OCI-M2 (cell line): ENCODE data around the gene TSPAN15.

Experiments
- DNase-seq: peaks from one replicate; lab custom pipeline; 2025; ENCODE audit not compliant: unreplicated experiment; lab: John Stamatoyannopoulos, UW

The TSPAN15 gene

GRCh38 chr10:69416695-69417094, 34.6 kb upstream of the TSPAN15 start, which contains the start of gene TACR2:
Gene TACR2 (minus strand): TSS chr10:69416918. CDS start chr10:69416323, 595 bp downstream.
- DNase-seq = no peak

- DNase-seq = no peak
Measured at GRCh38 chr10:69417542-69417941, 33.7 kb upstream of the TSPAN15 start.

DNA sequence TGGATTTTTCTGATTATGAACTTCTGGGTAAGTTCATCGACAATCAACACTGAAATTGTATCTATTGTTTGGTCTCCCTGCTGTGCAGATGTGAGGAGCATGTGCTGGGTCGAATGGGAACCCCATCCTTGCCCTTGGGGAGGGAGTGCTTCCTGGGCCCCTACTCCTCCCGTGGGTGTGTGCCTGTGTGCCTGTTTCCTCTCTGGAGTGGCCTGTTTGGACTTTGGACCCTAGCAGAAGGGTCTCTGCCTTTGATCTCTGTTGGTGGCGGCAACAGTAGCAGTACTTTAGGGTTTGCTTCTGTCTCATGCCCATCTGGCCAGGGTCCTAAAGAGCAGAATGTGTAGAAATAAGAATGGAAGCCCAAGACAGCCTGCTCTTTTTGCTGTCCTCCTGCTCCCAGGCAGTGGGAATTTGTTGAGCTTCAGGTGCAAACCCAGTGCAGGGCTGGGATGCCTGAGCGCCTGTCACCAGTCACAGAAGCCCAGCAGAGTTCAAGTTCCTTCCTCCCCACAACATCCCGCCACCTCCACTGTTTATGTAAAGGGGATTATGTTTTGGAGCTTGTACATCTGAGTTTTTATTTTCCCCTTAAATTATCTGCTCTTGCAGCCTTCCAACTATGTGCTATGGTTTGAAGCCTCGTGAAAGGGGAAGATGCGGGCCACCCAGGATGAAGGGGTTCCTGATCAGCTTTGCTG, 33.1 kb upstream of the TSPAN15 start:
- no peak for DNase-seq

DNA sequence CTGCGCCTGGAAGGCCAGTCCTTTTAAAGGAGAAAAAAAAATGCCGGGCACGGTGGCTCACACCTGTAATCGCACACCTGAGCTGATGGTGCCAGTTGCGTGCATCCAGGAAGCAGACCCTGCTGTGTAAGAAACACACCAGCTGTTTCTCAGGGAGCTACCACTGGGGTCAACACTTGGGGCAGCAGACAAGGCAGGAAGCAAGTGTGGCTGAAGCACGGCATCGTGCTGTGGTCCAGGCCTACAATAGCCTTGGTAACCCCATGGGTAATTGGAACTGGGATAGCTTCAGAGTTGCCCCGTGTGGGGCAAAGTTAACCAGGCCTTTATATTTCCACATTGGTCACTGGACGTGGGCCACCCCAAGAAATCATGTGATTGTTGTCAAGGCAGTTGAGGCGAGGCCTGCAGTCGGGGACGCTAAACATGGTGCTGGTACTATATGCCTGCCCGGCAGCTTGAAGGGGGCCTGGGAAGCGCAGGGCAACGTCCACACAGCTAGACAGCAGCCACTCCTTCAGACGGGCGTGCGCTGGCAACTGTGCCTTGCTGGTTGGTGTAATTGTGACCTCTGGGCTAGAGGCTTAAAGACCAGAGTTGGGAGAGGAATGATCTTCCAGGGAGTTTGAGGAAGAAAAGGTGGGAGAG, 32.0 kb upstream of the TSPAN15 start:
- no peak for DNase-seq

GRCh38 chr10:69419744-69420126, 31.5 kb upstream of the TSPAN15 start:
- DNase-seq = no peak

DNA sequence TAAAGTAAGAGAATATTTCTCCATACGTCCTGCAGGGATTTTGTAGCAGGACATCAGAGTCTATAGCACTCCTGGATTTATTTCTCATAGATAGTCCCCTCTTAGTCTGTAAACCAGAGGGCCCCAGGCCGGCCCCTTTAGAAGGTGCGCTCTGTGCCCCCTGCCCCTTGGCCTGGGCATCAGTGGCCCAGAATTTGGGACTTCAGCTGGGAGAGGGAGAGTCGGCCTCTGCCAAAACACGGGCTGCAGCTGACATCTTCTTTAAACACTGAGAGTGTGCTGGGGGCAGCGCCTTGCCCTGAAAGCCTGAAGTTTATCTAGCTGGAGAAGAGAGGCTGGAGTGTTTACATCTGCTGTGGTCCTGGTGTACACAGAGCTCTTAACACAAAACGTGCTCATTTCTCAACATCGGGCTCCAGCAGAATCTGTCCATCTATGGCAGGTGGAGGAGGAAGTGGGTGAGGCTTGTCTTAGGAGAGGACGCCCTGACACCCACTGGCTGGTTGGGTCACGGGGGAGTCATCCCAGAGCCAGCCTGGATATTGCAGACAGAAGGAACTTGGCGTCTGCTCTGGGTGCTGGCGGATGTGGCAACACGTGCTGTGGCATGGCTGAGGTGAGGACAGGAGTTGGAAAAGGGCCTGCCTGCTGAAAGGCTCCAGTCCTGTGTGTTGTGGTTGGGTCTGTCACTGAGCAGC, 29.5 kb upstream of the TSPAN15 start:
- DNase-seq = no peak

- no peak for DNase-seq
Measured at GRCh38 chr10:69422676-69423075, 28.6 kb upstream of the TSPAN15 start.

- no peak for DNase-seq
Measured at GRCh38 chr10:69425041-69425440, 26.2 kb upstream of the TSPAN15 start.

GRCh38 chr10:69425511-69426298, 25.6 kb upstream of the TSPAN15 start:
- no peak for DNase-seq

DNA sequence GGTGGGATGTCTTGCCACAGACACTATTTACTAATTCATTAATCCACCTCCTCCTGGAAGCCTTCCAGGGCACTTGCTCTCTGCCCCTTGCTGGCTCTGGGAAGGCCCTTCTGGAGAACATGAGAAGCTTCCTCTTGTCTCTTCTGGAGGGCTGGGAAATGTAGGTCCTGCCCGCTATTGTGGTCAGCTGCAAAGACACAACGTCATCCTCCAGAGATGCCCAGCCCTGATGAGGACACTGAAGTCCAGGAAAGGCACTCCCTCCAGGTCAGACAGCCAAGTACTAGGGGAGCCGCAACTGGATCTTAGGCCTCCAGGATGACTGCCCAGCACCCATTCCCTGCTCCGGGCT, 24.9 kb upstream of the TSPAN15 start:
- DNase-seq = no peak

- no peak for DNase-seq
Measured at GRCh38 chr10:69428165-69428564, 23.1 kb upstream of the TSPAN15 start.

DNA sequence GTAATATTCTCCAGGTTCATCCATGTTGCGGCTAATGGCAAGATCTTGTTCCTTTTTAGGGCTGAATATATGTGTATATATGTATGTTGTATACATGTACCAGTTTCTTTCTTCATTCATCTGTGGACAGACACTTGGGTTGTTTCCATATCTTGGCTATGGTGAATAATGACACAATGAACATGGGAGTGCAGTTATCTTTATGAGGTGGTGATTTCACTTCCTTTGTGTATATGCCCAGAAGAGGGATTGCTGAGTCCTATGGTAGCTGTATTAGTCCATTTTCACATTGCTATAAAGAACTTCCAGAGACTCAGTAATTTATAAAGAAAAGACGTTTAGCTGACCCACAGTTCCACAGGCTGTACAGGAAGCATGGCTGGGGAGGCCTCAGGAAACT, 17.1 kb upstream of the TSPAN15 start:
- no peak for DNase-seq

DNA sequence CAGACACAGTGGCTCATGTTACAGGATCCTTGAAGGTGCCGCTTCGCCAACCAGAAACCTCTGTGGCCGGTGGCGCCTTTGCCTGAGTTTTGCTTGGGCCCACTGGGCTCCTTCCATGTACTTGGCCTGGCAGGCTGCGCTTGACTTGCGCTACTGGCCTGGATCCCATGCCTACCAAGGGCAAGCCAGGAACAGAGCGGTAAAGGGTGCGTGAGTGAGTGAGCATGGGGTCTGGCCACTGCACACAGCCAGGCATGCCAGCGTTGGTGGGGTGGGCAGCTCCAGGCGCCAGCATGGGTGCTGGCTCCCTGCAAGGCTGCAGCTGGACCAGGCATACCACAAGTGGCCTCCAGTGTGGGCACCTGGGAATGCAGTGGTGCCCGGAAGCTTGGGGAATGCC, 16.3 kb upstream of the TSPAN15 start:
- DNase-seq = no peak

DNA sequence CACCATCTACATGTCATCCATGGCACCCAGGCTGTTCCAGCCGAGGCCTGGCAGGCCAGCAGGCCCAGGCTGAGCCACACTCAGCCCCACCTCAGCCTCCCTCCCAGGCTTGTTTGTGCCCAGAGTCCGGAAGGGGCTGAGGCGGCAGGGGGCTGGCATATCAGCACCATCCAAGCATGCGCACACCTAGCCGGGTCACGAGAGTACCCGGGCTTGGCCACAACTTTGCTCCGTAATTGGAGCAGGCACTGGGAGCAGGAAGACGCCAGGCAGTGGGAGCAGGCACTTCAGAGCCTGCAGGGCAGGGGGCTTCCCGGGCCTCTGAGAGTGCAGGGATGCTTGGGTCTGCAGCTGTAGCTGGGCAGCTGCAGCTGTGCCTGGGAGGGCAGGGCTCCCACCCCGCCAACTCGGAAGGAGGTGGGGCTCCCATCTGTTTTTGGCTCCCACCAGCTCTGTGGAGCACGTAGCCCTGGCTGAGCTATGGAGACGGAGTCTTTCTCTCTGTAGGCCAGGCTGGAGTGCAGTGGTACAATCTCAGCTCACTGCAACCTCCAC, 15.2 kb upstream of the TSPAN15 start:
- DNase-seq = no peak

DNA sequence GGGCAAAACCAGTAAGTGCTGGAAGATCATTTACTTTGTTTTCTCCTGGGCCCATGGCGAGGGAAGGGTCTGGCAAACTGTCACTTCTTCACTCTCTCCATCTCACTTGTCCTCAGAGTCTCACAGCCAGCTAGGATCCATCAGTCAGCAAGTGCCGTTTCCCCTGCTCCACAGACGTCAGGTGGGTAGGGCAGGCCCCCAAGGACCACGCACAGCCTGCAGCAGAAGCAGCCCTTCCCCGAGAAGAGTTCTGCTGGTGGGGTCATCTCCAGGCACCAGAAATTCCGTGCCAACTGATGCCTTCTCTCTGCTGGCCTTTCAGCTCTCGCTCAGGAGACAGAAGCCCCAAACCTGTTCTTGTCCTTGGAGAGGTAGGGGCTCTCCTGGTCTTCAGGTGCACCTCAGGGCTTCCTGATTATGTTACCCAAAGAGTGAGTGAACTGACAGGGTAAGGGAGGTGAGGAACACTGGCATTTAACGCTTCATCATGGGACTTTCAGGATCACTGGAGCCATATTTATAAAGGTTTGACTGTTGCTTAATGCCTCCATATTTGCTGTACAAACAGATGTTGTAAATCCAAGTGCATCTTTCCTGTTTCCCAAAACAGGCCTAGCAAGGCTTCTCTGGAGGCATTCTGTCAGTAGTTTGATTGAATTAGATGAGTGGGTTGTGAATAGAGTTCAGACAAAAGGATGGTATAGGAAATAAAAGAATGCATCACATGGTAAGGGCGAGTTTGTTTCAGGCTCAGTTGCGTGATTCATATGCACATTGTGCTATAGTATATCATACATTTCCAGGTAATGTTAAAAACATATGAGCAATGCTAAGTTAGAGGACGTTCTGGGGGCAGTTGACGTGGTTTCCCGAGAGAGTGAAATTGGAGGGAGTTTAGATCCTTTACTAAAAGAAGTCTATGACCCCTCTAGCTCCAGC, 13.7 kb upstream of the TSPAN15 start:
- DNase-seq = no peak

DNA sequence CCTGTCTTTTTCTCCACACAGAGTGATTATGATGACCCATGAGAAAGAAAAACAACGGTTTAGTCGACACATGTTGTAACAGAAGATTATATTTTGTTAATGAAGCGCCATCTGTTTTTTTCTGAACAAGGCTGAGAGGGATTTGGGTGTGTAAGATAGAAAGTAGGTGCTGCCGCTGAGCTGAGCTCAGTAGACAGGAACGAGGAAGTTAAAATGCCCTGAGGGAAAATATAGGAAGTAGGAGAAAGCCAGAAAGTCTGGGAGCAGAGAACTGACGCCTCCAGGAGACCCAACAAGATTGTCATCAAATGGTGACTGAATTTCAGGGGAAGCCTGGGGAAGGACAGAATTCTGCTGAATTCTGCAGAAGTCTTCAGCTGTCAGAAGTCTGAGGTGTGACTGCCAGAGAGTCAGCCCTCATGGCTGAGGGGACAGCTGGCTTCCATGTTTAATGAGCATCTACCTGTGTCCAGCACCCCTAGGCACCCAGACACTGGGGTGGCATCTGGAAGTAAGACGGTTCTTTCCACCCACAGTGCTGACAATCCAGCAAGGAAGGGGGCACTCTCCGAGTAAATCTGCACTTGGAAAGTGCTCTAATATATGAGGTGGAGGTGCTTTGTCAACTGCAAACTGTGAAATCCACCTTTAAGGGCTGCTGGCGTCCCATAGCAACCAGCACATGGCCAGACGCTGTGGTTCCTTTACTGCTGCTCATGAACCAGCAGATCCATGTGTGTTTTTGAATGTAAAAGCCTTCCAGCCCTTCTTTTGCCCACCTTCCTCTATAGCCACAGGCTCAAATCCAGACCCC, 12.5 kb upstream of the TSPAN15 start:
- DNase-seq = no peak

DNA sequence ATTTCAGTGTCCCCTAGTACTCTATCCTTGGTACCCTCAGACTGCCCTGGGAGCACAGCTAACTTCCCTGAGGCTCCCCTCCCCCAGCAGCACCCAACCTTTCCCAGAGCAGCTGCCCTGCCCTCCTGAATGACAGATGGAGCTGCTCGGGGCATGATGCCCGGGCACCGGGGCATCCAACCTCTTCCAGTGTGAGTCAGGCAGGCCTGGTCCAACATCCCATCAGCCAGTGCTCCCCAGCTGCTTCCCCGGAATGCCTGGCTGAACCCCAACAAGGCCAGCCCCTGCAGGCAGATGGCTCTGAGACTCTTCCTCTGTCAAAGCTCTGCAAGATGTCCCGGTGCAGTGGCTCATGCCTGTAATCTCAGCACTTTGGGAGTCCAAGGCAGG, 11.9 kb upstream of the TSPAN15 start:
- no peak for DNase-seq

GRCh38 chr10:69439813-69440506, 11.3 kb upstream of the TSPAN15 start:
- no peak for DNase-seq

DNA sequence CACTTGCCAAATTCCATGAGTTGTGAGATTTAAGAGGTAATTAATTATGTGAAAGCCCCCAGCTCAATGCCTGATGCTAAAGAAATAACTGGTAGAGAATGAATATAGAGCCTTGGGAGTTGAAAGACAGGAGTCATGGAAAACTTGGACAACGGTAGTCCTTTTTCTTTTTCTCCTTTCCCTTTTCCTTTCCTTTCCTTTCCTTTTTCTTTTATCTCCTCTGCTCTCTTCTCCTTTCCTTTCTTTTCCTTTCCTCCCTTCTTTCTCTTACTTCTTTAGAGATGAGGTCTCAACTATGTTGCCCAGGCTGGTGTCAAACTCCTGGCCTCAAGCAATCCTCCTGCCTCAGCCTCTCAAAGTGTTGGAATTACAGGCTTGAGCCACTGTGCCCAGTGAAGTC, 7.9 kb upstream of the TSPAN15 start:
- no peak for DNase-seq
